ENCODE data around the gene IQCE.

Gene IQCE

GRCh38 chr7:2657920-2658671 is 99.3 kb downstream of the IQCE start:
- peaks cover 5% of the 10 kb centered on the region for H3K36me3 Mint-ChIP-seq (ENCODE audit: low read depth)
- H3K27ac Mint-ChIP-seq, result no peak overlapping the region
- H3K4me3 Mint-ChIP-seq, result no peak overlapping the region
- H3K27me3 Mint-ChIP-seq, result no peaks in the 10 kb centered on the region
- no peaks in the 10 kb centered on the region for H3K4me1 Mint-ChIP-seq (ENCODE audit: low read depth)
- no peaks in the 10 kb centered on the region for H3K9me3 Mint-ChIP-seq
- DNase-seq, result no peak

GRCh38 chr7:2658941-2659340 is 100.2 kb downstream of the IQCE start:
- H3K9me3 Mint-ChIP-seq, result no peaks in the 10 kb centered on the region
- no peak overlapping the region for H3K4me3 Mint-ChIP-seq
- no peak overlapping the region for H3K27ac Mint-ChIP-seq
- no peaks in the 10 kb centered on the region for H3K27me3 Mint-ChIP-seq
- no peak for DNase-seq
- H3K36me3 Mint-ChIP-seq (ENCODE audit: low read depth), result peaks cover 5% of the 10 kb centered on the region
- H3K4me1 Mint-ChIP-seq (ENCODE audit: low read depth), result no peaks in the 10 kb centered on the region

GRCh38 chr7:2659556-2660358 is 101.0 kb downstream of the IQCE start:
- H3K9me3 Mint-ChIP-seq, result no peaks in the 10 kb centered on the region
- H3K36me3 Mint-ChIP-seq (ENCODE audit: low read depth), result peaks cover 5% of the 10 kb centered on the region
- no peak for DNase-seq
- no peak overlapping the region for H3K4me3 Mint-ChIP-seq
- no peaks in the 10 kb centered on the region for H3K4me1 Mint-ChIP-seq (ENCODE audit: low read depth)
- no peak overlapping the region for H3K27ac Mint-ChIP-seq
- H3K27me3 Mint-ChIP-seq, result no peaks in the 10 kb centered on the region

- H3K4me1 Mint-ChIP-seq (ENCODE audit: low read depth), result no peaks in the 10 kb centered on the region
- no peaks in the 10 kb centered on the region for H3K9me3 Mint-ChIP-seq
- H3K4me3 Mint-ChIP-seq, result no peak overlapping the region
- peaks cover 3% of the 10 kb centered on the region for H3K27me3 Mint-ChIP-seq
- no peak overlapping the region for H3K27ac Mint-ChIP-seq
- no peak for DNase-seq
- peaks cover 5% of the 10 kb centered on the region for H3K36me3 Mint-ChIP-seq (ENCODE audit: low read depth)
Observed at GRCh38 chr7:2660359-2661095, 101.7 kb downstream of the IQCE start.

- no peak overlapping the region for H3K4me3 Mint-ChIP-seq
- no peak for DNase-seq
- peaks cover 3% of the 10 kb centered on the region for H3K27me3 Mint-ChIP-seq
- H3K4me1 Mint-ChIP-seq (ENCODE audit: low read depth), result no peaks in the 10 kb centered on the region
- peaks cover 5% of the 10 kb centered on the region for H3K36me3 Mint-ChIP-seq (ENCODE audit: low read depth)
- H3K27ac Mint-ChIP-seq, result no peak overlapping the region
- H3K9me3 Mint-ChIP-seq, result no peaks in the 10 kb centered on the region
Observed at GRCh38 chr7:2661096-2661449, 102.3 kb downstream of the IQCE start.

GRCh38 chr7:2661602-2662272 is 103.0 kb downstream of the IQCE start:
- H3K36me3 Mint-ChIP-seq (ENCODE audit: low read depth), result peaks cover 5% of the 10 kb centered on the region
- H3K4me3 Mint-ChIP-seq, result no peak overlapping the region
- H3K9me3 Mint-ChIP-seq, result no peaks in the 10 kb centered on the region
- no peak overlapping the region for H3K27ac Mint-ChIP-seq
- no peaks in the 10 kb centered on the region for H3K4me1 Mint-ChIP-seq (ENCODE audit: low read depth)
- no peak for DNase-seq
- H3K27me3 Mint-ChIP-seq, result peaks cover 6% of the 10 kb centered on the region

GRCh38 chr7:2662273-2663120 is 103.7 kb downstream of the IQCE start:
- Mint-ChIP-seq H3K4me1 (ENCODE audit: low read depth) (no peaks in the 10 kb centered on the region), H3K27ac (no peak overlapping the region), H3K9me3 (no peaks in the 10 kb centered on the region), H3K27me3 (peaks cover 12% of the 10 kb centered on the region), H3K4me3 (no peak overlapping the region), H3K36me3 (ENCODE audit: low read depth) (peaks cover 5% of the 10 kb centered on the region)
- DNase-seq, result no peak

- Mint-ChIP-seq H3K36me3 (ENCODE audit: low read depth) (peaks cover 5% of the 10 kb centered on the region), H3K27me3 (peaks cover 16% of the 10 kb centered on the region), H3K9me3 (no peaks in the 10 kb centered on the region), H3K4me1 (ENCODE audit: low read depth) (no peaks in the 10 kb centered on the region), H3K27ac (no peak overlapping the region), H3K4me3 (no peak overlapping the region)
- no peak for DNase-seq
Observed at GRCh38 chr7:2663121-2663886, 104.5 kb downstream of the IQCE start.

GRCh38 chr7:2663960-2664359 is 105.2 kb downstream of the IQCE start:
- H3K4me3 Mint-ChIP-seq, result no peak overlapping the region
- DNase-seq, result no peak
- no peak overlapping the region for H3K27ac Mint-ChIP-seq
- H3K4me1 Mint-ChIP-seq (ENCODE audit: low read depth), result no peaks in the 10 kb centered on the region
- peaks cover 18% of the 10 kb centered on the region for H3K27me3 Mint-ChIP-seq
- H3K9me3 Mint-ChIP-seq, result no peaks in the 10 kb centered on the region
- peaks cover 4% of the 10 kb centered on the region for H3K36me3 Mint-ChIP-seq (ENCODE audit: low read depth)
